Stimulated activated naive B cell treated with anti-CD40 and anti-IgM and Interleukin-4, amounts not matched to agents 10 μg/mL and 1 μg/mL and 100 μg/mL, for 72 hours (primary cell): ENCODE results near the gene IFNE.

Source experiments
- ATAC-seq, 2 donors: fragments of 150-1000 bp; cut with Tn5 transposase; replicated peaks; 2 replicates each; pipeline ENCODE4 v1.10.0; 2021; ENCODE audit warnings: moderate library complexity in 1 of 2
- DNase-seq: peaks from one replicate; pipeline ENCODE4 v3.0.0; 2021
- H3K27ac Mint-ChIP-seq: one replicate; pipeline ENCODE4 v1.8.0; 2022; ENCODE audit warnings: mild to moderate bottlenecking, mixed read lengths
- H3K27me3 Mint-ChIP-seq, 2 donors: one replicate each; pipeline ENCODE4 v1.8.0; 2022; ENCODE audit warnings: mixed read lengths in 2 of 2
- H3K36me3 Mint-ChIP-seq, 2 donors: one replicate each; pipeline ENCODE4 v1.8.0; 2022; ENCODE audit warnings: mixed read lengths in 2 of 2, mild to moderate bottlenecking in 1 of 2
- H3K4me1 Mint-ChIP-seq, 2 donors: one replicate each; pipeline ENCODE4 v1.8.0; 2022; ENCODE audit warnings: mixed read lengths in 2 of 2, mild to moderate bottlenecking in 1 of 2
- H3K4me3 Mint-ChIP-seq, 2 donors: one replicate each; pipeline ENCODE4 v1.8.0; 2022; ENCODE audit warnings: mild to moderate bottlenecking in 2 of 2, mixed read lengths in 2 of 2, moderate library complexity in 1 of 2
- H3K9me3 Mint-ChIP-seq, 2 donors: one replicate each; pipeline ENCODE4 v1.8.0; 2022; ENCODE audit warnings: mixed read lengths in 2 of 2, mild to moderate bottlenecking in 1 of 2

IFNE gene

DNA sequence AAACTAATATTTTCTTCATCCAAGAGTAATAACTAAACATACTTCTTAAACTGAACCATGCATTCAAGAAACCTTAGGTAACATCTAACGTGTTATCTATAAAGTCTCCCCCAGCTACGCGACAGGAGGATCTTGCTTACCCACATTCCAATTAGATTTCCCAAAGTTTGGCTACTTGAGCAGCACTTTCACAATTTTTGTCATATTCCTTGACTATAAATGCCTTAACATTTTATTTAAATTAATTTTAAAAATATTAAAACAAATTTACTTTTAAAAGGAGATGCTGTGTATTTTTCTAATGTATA lies 25.3 kb upstream of the IFNE start:
- no peaks in the 10 kb centered on the region for H3K36me3 Mint-ChIP-seq

DNA sequence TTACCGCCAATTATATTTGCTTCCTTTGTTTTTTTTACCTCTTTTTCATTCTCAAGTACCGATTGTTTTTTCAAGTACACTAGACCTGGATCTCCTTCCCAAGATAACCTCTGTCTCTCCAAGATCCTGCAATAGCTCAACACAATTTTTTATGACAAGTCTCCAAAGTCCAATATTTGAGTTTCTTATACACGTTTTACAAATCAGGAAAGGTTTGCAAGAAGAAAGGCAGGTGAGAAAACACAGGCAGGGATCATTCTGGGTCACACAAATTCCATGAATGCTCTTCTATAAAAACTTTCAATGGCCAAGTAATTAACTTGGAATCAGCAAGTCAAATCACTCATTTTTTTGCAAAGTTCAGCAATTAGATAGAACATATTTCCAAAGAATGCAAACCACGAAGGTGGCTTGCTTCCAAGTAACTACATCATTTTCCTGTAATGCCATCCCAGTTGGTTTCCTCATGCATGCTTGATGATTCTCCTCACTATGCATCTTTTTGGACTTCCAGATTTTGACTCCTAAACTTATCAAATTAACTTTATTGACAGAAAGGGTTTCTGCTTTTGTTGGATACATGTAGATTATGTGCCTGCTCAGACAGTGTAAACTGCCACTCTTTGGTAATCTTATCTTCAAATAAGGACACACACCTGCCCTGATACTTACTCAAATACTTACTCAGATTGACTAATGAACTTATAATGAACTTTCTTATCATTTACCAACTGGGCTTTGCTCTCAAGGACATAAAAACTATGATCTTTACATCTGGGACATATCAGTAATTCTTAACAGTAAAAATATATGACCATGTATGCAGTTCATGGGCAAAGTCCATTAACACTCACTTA lies 24.7 kb upstream of the IFNE start:
- peaks cover 0 to 6% of the 10 kb centered on the region in 2 donors for H3K27me3 Mint-ChIP-seq
- H3K4me3 Mint-ChIP-seq: no peak overlapping the region
- DNase-seq (no peak), ATAC-seq (no peak)
- no peaks in the 10 kb centered on the region for H3K9me3 Mint-ChIP-seq
- H3K4me1 Mint-ChIP-seq: no peaks in the 10 kb centered on the region
- no peak overlapping the region for H3K27ac Mint-ChIP-seq
- H3K36me3 Mint-ChIP-seq: no peaks in the 10 kb centered on the region

More for the DNA sequence above, 25.3 kb upstream of the IFNE start:
- Mint-ChIP-seq H3K27me3 (peaks cover 0 to 6% of the 10 kb centered on the region in 2 donors), H3K27ac (no peak overlapping the region), H3K4me1 (no peaks in the 10 kb centered on the region), H3K4me3 (no peak overlapping the region), H3K9me3 (no peaks in the 10 kb centered on the region)
- DNase-seq (no peak), ATAC-seq (no peak)

DNA sequence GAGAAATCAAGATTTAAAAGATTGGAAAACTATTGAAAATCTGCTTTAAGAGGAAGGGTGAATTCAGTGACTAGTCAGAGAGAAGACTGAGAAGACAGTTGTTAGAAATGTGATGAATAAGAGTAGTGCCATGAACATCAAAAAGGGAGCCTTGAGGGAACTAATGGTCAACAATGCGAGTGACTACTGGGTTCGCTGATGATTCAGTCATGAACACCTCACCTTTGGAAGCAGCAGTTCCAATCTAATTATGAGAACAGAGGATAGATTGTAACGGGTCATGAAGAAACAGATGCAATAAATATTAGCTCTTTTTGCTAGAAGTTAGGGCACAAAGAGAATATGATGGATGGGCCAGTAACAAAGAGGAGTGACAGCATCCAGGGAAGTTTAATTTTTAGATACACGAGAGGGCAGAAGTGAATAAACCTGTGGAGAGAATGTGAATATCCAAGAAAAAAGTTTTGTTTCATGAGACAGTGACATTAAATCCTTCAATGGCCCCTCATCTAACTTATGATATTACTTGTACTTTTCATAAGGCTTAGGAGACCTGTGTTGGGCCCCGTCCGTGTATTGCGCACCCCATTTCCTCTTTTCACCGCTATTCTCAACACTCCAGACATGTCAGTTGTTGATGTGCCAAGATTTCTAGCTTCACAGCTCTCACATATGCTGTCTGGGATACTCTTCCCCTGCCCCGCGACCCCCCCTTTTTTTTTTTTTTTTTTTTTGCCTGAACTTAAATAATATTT lies 23.5 kb upstream of the IFNE start:
- no peak overlapping the region for H3K4me3 Mint-ChIP-seq
- ATAC-seq (no peak), DNase-seq (no peak)
- peaks cover 0 to 6% of the 10 kb centered on the region in 2 donors for H3K27me3 Mint-ChIP-seq
- H3K9me3 Mint-ChIP-seq: no peaks in the 10 kb centered on the region
- no peaks in the 10 kb centered on the region for H3K36me3 Mint-ChIP-seq
- H3K4me1 Mint-ChIP-seq: no peaks in the 10 kb centered on the region
- H3K27ac Mint-ChIP-seq: no peak overlapping the region

DNA sequence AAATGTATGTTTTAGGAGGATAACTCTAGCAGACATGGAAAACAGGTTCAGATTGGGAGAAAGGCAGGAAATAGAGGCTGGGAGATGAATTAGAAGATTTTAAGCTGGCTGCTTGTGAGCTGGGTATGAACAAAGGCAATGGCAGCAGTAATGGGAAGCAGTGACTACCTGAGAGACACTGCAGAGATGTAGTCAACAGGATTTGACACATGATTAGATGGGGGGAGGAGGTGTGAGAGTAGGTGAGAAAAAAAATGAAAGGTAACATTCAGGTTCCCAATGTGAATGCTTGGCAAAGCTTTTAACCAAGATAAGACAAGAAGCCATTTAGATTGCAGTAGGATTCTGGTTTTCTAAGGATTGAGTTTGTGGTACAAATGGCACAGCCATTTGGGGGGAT lies 22.8 kb upstream of the IFNE start:
- H3K27ac Mint-ChIP-seq: no peak overlapping the region
- H3K36me3 Mint-ChIP-seq: no peaks in the 10 kb centered on the region
- DNase-seq (no peak), ATAC-seq (no peak)
- H3K4me3 Mint-ChIP-seq: no peak overlapping the region
- H3K4me1 Mint-ChIP-seq: no peaks in the 10 kb centered on the region
- H3K27me3 Mint-ChIP-seq: peaks cover 0 to 6% of the 10 kb centered on the region in 2 donors
- no peaks in the 10 kb centered on the region for H3K9me3 Mint-ChIP-seq

DNA sequence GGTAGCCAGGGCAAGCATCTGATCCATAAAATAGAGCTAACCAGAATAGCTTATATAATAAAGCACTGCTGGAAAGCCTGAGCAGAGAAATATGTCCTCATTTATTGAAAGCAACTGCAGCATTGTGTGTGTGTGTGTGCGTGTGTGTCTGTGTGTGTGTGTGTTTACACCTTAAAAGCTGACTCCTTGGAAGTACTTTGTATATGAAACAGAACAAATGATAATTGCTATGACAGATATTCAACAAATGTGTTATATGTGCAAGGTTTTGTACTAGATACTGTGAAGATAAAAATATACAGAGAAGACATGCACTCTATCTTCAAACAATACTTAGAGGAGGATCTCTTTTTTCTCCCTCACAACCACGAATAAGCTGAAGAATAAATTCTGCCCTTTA lies 22.0 kb upstream of the IFNE start:
- Mint-ChIP-seq H3K27ac (no peak overlapping the region), H3K4me1 (no peaks in the 10 kb centered on the region), H3K27me3 (peaks cover 0 to 6% of the 10 kb centered on the region in 2 donors), H3K9me3 (no peaks in the 10 kb centered on the region), H3K4me3 (no peak overlapping the region), H3K36me3 (no peaks in the 10 kb centered on the region)
- ATAC-seq (no peak), DNase-seq (no peak)

GRCh38 chr9:21502586-21502985 lies 20.5 kb upstream of the IFNE start:
- Mint-ChIP-seq H3K27ac (no peak overlapping the region), H3K4me1 (no peaks in the 10 kb centered on the region), H3K27me3 (no peaks in the 10 kb centered on the region), H3K9me3 (no peaks in the 10 kb centered on the region), H3K4me3 (no peak overlapping the region), H3K36me3 (no peaks in the 10 kb centered on the region)
- DNase-seq: no peak
- ATAC-seq: no peak

DNA sequence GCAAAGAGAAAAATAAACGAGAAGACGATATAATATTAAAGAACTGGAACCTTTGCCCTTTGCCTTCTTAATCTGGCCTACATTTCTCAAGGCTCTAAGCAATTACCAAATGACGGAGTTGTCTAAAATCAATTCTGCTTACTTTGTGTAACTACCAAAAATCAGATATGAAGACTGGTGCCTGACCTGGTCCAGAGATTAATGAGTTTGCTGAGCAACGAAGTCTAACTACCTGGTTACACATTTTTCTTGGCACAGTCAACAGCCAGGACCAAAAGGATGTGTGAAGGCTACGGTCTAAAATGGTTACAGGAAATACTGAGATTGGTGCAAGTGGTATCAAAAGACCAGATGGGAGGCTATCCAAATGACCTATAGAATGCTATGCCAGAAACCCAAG lies 17.8 kb upstream of the IFNE start:
- no peaks in the 10 kb centered on the region for H3K36me3 Mint-ChIP-seq
- no peak overlapping the region for H3K27ac Mint-ChIP-seq
- ATAC-seq (no peak), DNase-seq (no peak)
- peaks cover 4 to 5% of the 10 kb centered on the region in 2 donors for H3K27me3 Mint-ChIP-seq
- no peak overlapping the region for H3K4me3 Mint-ChIP-seq
- no peaks in the 10 kb centered on the region for H3K4me1 Mint-ChIP-seq
- no peaks in the 10 kb centered on the region for H3K9me3 Mint-ChIP-seq

DNA sequence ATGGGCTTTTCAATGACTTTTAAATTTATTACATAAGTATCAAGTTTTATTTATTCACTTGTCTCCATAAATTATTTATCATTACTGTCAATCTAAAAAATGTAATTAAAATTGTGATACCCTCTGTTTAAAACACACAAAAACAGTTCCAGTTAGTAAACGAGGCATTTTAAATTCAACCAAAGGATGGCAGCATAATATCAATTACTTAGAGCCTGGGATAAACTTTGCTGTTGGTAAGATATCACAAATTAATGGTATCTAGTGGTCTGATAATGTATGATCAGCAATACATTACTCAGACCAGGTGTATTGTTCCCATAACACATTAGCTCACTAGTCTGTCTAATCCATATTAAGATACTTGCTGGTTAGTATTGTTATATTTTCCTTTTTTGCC lies 9.6 kb upstream of the IFNE start:
- Mint-ChIP-seq H3K4me1 (no peaks in the 10 kb centered on the region), H3K27ac (no peak overlapping the region), H3K4me3 (no peak overlapping the region), H3K36me3 (no peaks in the 10 kb centered on the region), H3K9me3 (no peaks in the 10 kb centered on the region), H3K27me3 (peaks cover 28 to 36% of the 10 kb centered on the region in 2 donors)
- DNase-seq (no peak), ATAC-seq (no peak)

DNA sequence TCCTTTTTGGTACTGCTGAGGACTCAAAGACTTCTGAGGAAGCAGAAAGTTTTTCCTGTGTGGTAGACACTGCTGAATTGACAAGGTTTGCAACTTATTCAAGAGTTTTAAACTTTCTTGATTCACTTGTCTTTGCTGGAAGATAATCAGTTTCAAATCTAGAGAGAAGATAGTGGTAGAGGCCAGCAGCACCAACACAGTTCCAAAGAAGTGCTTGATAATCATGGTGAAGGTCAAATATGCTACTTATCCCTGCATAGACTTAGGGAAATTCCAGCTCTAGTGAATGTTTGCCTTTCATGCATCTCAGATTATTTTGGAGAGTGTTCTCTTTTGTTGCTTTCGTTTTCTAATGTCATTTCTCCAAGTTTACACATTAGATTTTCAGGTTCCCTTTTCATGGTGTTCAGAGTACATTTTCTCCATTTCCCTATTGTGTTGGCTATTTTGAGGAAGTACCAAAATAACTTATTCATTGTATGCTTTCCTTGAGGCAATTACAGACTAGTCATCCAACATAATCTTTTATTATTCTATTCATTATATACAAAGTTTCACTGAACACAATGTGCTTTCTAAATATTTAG lies 550 bp downstream of the IFNE start:
- Mint-ChIP-seq H3K27ac (no peak overlapping the region), H3K9me3 (peaks cover 11% of the 10 kb centered on the region in 2 donors), H3K36me3 (no peaks in the 10 kb centered on the region), H3K4me3 (peak overlapping the region in 1 of 2 donors; percentile 7), H3K27me3 (peaks cover 0 to 6% of the 10 kb centered on the region in 2 donors), H3K4me1 (peaks cover 0 to 2% of the 10 kb centered on the region in 2 donors)
- DNase-seq: no peak
- ATAC-seq: peak; percentile 75 to 78

GRCh38 chr9:21479152-21479702 lies 2.9 kb downstream of the IFNE start:
- Mint-ChIP-seq H3K27me3 (peaks cover 6 to 11% of the 10 kb centered on the region in 2 donors), H3K4me1 (peaks cover 0 to 2% of the 10 kb centered on the region in 2 donors), H3K27ac (no peak overlapping the region), H3K36me3 (no peaks in the 10 kb centered on the region), H3K4me3 (no peak overlapping the region), H3K9me3 (peaks cover 0 to 1% of the 10 kb centered on the region in 2 donors)
- ATAC-seq (no peak), DNase-seq (no peak)

GRCh38 chr9:21477466-21477865 lies 4.6 kb downstream of the IFNE start:
- peaks cover 0 to 2% of the 10 kb centered on the region in 2 donors for H3K4me1 Mint-ChIP-seq
- H3K4me3 Mint-ChIP-seq: no peak overlapping the region
- H3K9me3 Mint-ChIP-seq: no peaks in the 10 kb centered on the region
- no peak overlapping the region for H3K27ac Mint-ChIP-seq
- DNase-seq: no peak
- H3K36me3 Mint-ChIP-seq: no peaks in the 10 kb centered on the region
- no peak for ATAC-seq
- peaks cover 9 to 21% of the 10 kb centered on the region in 2 donors for H3K27me3 Mint-ChIP-seq

DNA sequence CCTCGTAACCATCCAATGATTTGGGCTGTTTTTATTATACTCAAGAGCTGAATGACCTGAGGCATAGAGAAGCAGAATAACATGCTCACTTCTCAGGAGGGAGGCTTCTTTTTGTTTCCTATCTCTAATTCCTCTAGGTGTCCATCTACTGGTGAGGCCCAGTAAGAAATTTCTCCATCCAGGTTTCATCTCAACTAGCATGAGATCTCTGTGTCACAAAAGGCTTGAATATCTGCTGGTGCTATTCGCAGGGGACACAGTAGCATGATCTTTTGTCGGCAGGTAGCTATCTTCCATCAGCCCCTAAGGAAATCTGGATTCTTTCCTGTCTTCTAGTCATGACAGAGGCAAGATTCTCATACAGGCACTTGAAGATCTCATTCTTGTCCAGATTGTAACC lies 8.9 kb downstream of the IFNE start:
- no peaks in the 10 kb centered on the region for H3K4me1 Mint-ChIP-seq
- H3K27me3 Mint-ChIP-seq: peaks cover 21 to 22% of the 10 kb centered on the region in 2 donors
- H3K9me3 Mint-ChIP-seq: no peaks in the 10 kb centered on the region
- H3K36me3 Mint-ChIP-seq: no peaks in the 10 kb centered on the region
- no peak overlapping the region for H3K4me3 Mint-ChIP-seq
- no peak overlapping the region for H3K27ac Mint-ChIP-seq
- no peak for ATAC-seq
- DNase-seq: no peak

GRCh38 chr9:21470126-21470525 lies 12.0 kb downstream of the IFNE start:
- Mint-ChIP-seq H3K9me3 (no peaks in the 10 kb centered on the region), H3K4me1 (no peaks in the 10 kb centered on the region), H3K27me3 (peaks cover 20 to 26% of the 10 kb centered on the region in 2 donors), H3K36me3 (no peaks in the 10 kb centered on the region), H3K27ac (no peak overlapping the region), H3K4me3 (no peak overlapping the region)
- DNase-seq: no peak
- ATAC-seq: no peak

DNA sequence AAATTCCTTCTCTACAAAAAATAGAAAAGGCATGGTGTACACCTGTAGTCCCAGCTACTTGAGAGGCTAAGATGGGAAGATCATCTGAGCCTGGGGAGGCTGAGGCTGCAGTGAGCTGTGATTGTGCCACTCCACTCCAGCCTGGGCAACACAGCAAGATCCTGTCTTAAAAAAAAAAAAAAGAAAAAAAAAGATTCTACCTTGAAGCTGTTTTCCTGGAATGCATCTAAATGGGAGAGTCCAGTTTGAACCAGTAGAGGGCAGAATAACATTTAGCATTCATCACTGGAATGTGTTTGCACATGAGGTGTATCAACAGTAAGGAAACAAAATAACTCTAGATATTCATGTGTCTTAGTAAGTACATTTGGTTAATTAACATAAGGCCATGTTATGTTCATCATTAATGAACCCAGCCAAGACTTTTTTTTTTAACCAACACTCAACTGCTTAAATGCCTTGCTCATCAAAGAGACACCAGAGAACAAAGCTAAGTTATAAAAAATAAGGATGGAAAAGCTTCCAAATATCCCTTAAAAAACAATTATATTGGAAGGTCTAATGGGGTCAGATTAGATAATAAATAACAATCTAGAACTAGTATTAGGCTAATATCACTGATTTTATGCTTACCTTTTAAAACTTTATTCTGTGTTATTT lies 16.1 kb downstream of the IFNE start:
- H3K27ac Mint-ChIP-seq: no peak overlapping the region
- H3K36me3 Mint-ChIP-seq: peaks cover 0 to 3% of the 10 kb centered on the region in 2 donors
- ATAC-seq (peak; percentile 61 to 71), DNase-seq (no peak)
- H3K4me1 Mint-ChIP-seq: no peaks in the 10 kb centered on the region
- H3K4me3 Mint-ChIP-seq: no peak overlapping the region
- peaks cover 14% of the 10 kb centered on the region in 2 donors for H3K9me3 Mint-ChIP-seq
- H3K27me3 Mint-ChIP-seq: peaks cover 31 to 33% of the 10 kb centered on the region in 2 donors
